B cell (primary cell): ENCODE measurements around the gene DEPDC1B. TPM values are rescaled to one million over a fixed set of nuclear protein-coding genes. Genes with fewer than 3 reads are reported as not detected.

ENCODE experiments used
- ATAC-seq: fragments of 200-7000 bp; cut with Tn5 transposase; one replicate; pipeline ENCODE4 v1.10.0; 2021; ENCODE audit warnings: low read depth, mild to moderate bottlenecking, moderate number of reproducible peaks, moderate library complexity
- CTCF ChIA-PET: fragments of 350-600 bp; sonication (Branson Sonifier 250); formaldehyde crosslinking; loops from one replicate; lab custom pipeline; 2021; ENCODE audit warnings: antibody characterized with exemption, inconsistent platforms; lab: Charles Lee
- POLR2A ChIA-PET: fragments of 350-600 bp; sonication (Branson Sonifier 250); formaldehyde crosslinking; loops from one replicate; lab custom pipeline; 2021; ENCODE audit warnings: antibody characterized with exemption; lab: Charles Lee
- DNase-seq: peaks from one replicate; pipeline ENCODE4 v3.0.0; 2013
- H2AFZ ChIP-seq: 2 replicates; pipeline ENCODE4 v1.6.1; 2012; ENCODE audit warnings: mild to moderate bottlenecking, low read depth, low read length; ENCODE audit not compliant: insufficient read depth, poor library complexity, severe bottlenecking
- H3K27ac ChIP-seq, 2 donors: 1 replicate in 1 of 2; 2 replicates in 1 of 2; pipeline ENCODE4 v1.5.1; 2012 to 2013; ENCODE audit warnings: low read length in 2 of 2, mild to moderate bottlenecking in 2 of 2, moderate library complexity in 1 of 2
- H3K27me3 ChIP-seq, 4 experiments: fragments of 200-600 bp in 1 of 4; sonication (generic) in 1 of 4; replicated peaks in 1 of 4; 1 replicate in 2 of 4; 2 replicates in 2 of 4; pipeline versions ENCODE4 v1.6.1 to v1.7.0; 2013 to 2016; ENCODE audit warnings: low read length in 3 of 4, mild to moderate bottlenecking in 2 of 4, mixed read lengths in 1 of 4, moderate library complexity in 1 of 4; ENCODE audit not compliant: insufficient read depth in 4 of 4, control insufficient read depth in 3 of 4; ENCODE audit errors: control extremely low read depth in 1 of 4
- H3K36me3 ChIP-seq, 2 experiments: replicated peaks in 1 of 2; 1 replicate in 1 of 2; 2 replicates in 1 of 2; pipeline versions ENCODE4 v1.6.1 to v1.7.1; 2013; ENCODE audit warnings: low read length in 1 of 2; ENCODE audit not compliant: insufficient read depth in 2 of 2, control insufficient read depth in 1 of 2; ENCODE audit errors: control extremely low read depth in 1 of 2, extremely low read depth in 1 of 2
- H3K4me1 ChIP-seq, 2 donors: fragments of 200-600 bp in 1 of 2; sonication (generic) in 1 of 2; 1 replicate in 1 of 2; 2 replicates in 1 of 2; pipeline versions ENCODE4 v1.5.1 to v1.6.1; 2013 to 2017; ENCODE audit warnings: low read length in 2 of 2; ENCODE audit not compliant: control insufficient read depth in 2 of 2, insufficient read depth in 2 of 2
- H3K4me2 ChIP-seq: replicated peaks from 2 replicates; pipeline ENCODE3; 2012; ENCODE audit warnings: mild to moderate bottlenecking, low read depth, low read length; ENCODE audit not compliant: poor library complexity, severe bottlenecking
- H3K4me3 ChIP-seq, 5 experiments: fragments of 200-600 bp in 1 of 5; sonication (generic) in 1 of 5; 1 replicate in 3 of 5; 2 replicates in 2 of 5; pipeline versions ENCODE4 v1.5.1 to v1.7.0; 2011 to 2016; ENCODE audit warnings: low read length in 4 of 5, mild to moderate bottlenecking in 4 of 5, low read depth in 2 of 5, control low read depth in 1 of 5, moderate library complexity in 1 of 5; ENCODE audit not compliant: insufficient read depth in 1 of 5; ENCODE audit errors: control extremely low read depth in 1 of 5, extremely low read depth in 1 of 5
- H3K79me2 ChIP-seq: fragments of 200-600 bp; sonication (generic); one replicate; pipeline ENCODE4 v1.6.0; 2016; ENCODE audit warnings: low read length; ENCODE audit not compliant: control insufficient read depth, insufficient read depth
- H3K9ac ChIP-seq: fragments of 200-600 bp; sonication (generic); 2 replicates; pipeline ENCODE4 v1.6.1; 2017; ENCODE audit warnings: mild to moderate bottlenecking, low read length, moderate library complexity
- H3K9me3 ChIP-seq, 3 donors: one replicate each; pipeline versions ENCODE4 v1.6.1 to v1.7.1; 2013; ENCODE audit warnings: low read length in 2 of 3; ENCODE audit not compliant: control insufficient read depth in 2 of 3, insufficient read depth in 1 of 3; ENCODE audit errors: control extremely low read depth in 1 of 3
- H4K20me1 ChIP-seq: 2 replicates; pipeline ENCODE4 v1.6.0; 2012; ENCODE audit warnings: mild to moderate bottlenecking, low read length; ENCODE audit not compliant: insufficient read depth, control insufficient read depth, poor library complexity, severe bottlenecking
- H3K27ac Mint-ChIP-seq: one replicate; pipeline ENCODE4 v1.8.0; 2021; ENCODE audit warnings: mixed read lengths
- H3K27me3 Mint-ChIP-seq: one replicate; pipeline ENCODE4 v1.8.0; 2021; ENCODE audit warnings: mixed read lengths
- H3K4me1 Mint-ChIP-seq: one replicate; pipeline ENCODE4 v1.8.0; 2021; ENCODE audit warnings: mixed read lengths
- H3K4me3 Mint-ChIP-seq: one replicate; pipeline ENCODE4 v1.8.0; 2021; ENCODE audit warnings: mixed read lengths
- H3K9me3 Mint-ChIP-seq: one replicate; pipeline ENCODE4 v1.8.0; 2022; ENCODE audit warnings: mixed read lengths; ENCODE audit not compliant: insufficient read depth
- EZH2 ChIP-seq: IDR thresholded peaks from 2 replicates; pipeline ENCODE4 v1.6.1; 2012; ENCODE audit warnings: borderline replicate concordance, low read depth, mild to moderate bottlenecking, moderate library complexity, low read length; ENCODE audit not compliant: insufficient read depth, poor library complexity, severe bottlenecking
- WGBS: methylation state at CpG from one replicate; pipeline ENCODE4 v1.1.5; 2013; ENCODE audit warnings: missing lambda C conversion rate; ENCODE audit not compliant: insufficient coverage; 5-methylcytosine and 5-hydroxymethylcytosine counted together
- intact Hi-C: fragments of 100-400 bp; cut with micrococcal nuclease; formaldehyde crosslinking; loops from one replicate; pipeline ENCODE4 v1.10.0; 2022
- polyA plus RNA-seq: library from polyadenylated mRNA; depleted of rRNA; stranded (reverse); fragments of >200 nt; gene quantifications from 2 replicates; pipeline ENCODE4 v1.2.3, GENCODE V29; 2012
- total RNA-seq, 2 donors: library from RNA; stranded (reverse); fragments of 120-200 nt in 1 of 2; gene quantifications; 1 replicate in 1 of 2; 2 replicates in 1 of 2; pipeline versions ENCODE4 v1.2.3 to v1.2.4, GENCODE V29; 2013 to 2022
- TF ChIP-seq, protein P1 (sequence below): fragments of 200-600 bp; IDR thresholded peaks from one replicate; pipeline ENCODE4 v1.8.0; 2022; ENCODE audit warnings: antibody characterized with exemption, mild to moderate bottlenecking

The DEPDC1B gene
- total and polyA plus RNA-seq, 2 donors (not counting 1 experiment from before 2014, with no cell fraction given): 0.04 to 0.25 TPM

DNA sequence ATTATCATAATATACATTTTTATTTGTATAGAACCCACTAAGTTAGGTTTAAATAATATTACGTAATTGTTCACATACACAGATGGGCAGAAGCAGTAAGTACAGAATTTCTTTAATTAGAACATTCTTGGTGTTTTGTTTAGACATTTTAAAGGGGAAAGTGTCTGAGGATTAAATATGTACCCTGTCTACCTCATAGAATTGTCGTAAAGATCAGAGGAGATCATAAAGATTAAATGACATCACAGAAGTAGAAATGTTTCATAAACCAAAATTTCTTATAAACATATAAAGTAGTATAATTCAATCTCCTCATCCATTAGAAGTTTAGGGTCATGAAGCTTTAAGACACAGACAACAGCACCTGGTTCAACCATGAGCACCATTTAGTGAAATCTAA, 20.1 kb downstream of the DEPDC1B start:
- H3K4me2 ChIP-seq: no peak overlapping the region

DNA sequence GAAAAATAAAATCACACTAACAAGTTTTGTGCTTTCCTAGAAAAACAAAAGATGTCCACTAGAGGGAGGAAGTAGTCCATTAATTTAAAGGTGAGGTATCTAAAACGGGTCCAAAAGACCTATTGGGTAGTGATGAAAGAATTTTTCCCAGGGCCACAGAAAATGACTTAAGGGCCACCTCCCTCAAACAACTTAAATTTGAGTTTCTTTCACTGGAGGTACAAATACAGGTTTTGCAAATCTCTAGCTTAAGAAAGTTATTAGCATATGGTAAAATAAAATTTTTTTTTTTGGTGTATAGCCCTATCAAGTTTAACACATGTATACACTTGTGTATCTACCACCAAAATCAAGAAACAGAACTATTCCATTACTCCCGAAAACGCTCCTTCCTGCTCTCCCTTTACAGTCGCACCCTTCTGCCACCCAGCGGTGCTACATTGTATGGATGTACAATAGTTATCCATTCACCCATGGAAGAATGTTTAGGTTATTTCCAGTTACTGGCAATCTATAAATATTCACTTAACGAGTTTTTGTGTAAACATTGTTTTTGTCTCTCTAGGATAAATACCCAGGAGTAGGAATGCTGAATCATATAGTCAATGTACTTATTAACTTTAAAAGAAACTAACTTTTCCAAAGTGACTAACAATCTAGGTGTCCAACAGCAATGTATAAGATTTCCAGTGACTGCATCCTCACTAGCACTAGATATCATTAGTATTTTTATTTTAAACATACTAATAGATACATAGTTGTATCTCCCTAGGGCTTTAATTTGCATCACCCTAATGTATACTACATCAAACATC, 21.9 kb downstream of the DEPDC1B start:
- intact Hi-C loops: no loop called here
- Mint-ChIP-seq H3K4me3 (no peak overlapping the region), H3K27me3 (no peaks in the 10 kb centered on the region), H3K4me1 (peaks cover 2% of the 10 kb centered on the region), H3K9me3 (no peaks in the 10 kb centered on the region), H3K27ac (no peak overlapping the region)
- ChIA-PET POLR2A (no interaction called here), CTCF (interaction anchor here (0.6 to 2.4 kb wide), 10 partner anchors 9 to 1257 kb away, joined by 3 to 13 read pairs (median 4); partner anchors contain the start of gene DEPDC1B)
- DNase-seq: peak; percentile 54
- no peaks in the 10 kb centered on the region for H3K36me3 ChIP-seq
- H3K4me2 ChIP-seq: peak overlapping the region; percentile 23
- H3K27ac ChIP-seq: no peak overlapping the region
- ATAC-seq: no peak
- H3K4me1 ChIP-seq: no peaks in the 10 kb centered on the region
- no peaks in the 10 kb centered on the region for H4K20me1 ChIP-seq
- H3K9ac ChIP-seq: no peak overlapping the region
- no peaks in the 10 kb centered on the region for H3K9me3 ChIP-seq
- TF ChIP-seq, protein P1, sequence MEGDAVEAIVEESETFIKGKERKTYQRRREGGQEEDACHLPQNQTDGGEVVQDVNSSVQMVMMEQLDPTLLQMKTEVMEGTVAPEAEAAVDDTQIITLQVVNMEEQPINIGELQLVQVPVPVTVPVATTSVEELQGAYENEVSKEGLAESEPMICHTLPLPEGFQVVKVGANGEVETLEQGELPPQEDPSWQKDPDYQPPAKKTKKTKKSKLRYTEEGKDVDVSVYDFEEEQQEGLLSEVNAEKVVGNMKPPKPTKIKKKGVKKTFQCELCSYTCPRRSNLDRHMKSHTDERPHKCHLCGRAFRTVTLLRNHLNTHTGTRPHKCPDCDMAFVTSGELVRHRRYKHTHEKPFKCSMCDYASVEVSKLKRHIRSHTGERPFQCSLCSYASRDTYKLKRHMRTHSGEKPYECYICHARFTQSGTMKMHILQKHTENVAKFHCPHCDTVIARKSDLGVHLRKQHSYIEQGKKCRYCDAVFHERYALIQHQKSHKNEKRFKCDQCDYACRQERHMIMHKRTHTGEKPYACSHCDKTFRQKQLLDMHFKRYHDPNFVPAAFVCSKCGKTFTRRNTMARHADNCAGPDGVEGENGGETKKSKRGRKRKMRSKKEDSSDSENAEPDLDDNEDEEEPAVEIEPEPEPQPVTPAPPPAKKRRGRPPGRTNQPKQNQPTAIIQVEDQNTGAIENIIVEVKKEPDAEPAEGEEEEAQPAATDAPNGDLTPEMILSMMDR: peak; percentile 73
- no peak for TF ChIP-seq EZH2
- peaks cover 5% of the 10 kb centered on the region for H3K79me2 ChIP-seq
- no CpG with 5 or more reads among the region's 6 CpGs for WGBS
- H3K4me3 ChIP-seq: no peak overlapping the region
- H2AFZ ChIP-seq: peak overlapping the region; percentile 55
- no peaks in the 10 kb centered on the region for H3K27me3 ChIP-seq

More for the DNA sequence above, 20.1 kb downstream of the DEPDC1B start:
- no peak for ATAC-seq
- no peak for DNase-seq
- Mint-ChIP-seq H3K27ac (no peak overlapping the region), H3K4me1 (peaks cover 4% of the 10 kb centered on the region), H3K27me3 (no peaks in the 10 kb centered on the region), H3K9me3 (no peaks in the 10 kb centered on the region), H3K4me3 (no peak overlapping the region)
- TF ChIP-seq EZH2: no peak
- TF ChIP-seq, protein P1: no peak
- POLR2A ChIA-PET: no interaction called here
- no peaks in the 10 kb centered on the region for H3K9me3 ChIP-seq
- H3K4me3 ChIP-seq: no peak overlapping the region
- H3K79me2 ChIP-seq: peaks cover 5% of the 10 kb centered on the region
- CTCF ChIA-PET: interaction anchor here (1.2 to 2.4 kb wide), 4 partner anchors 11 to 978 kb away, joined by 3 to 12 read pairs (median 4); no protein-coding TSS in a partner anchor
- no CpG with 5 or more reads among the region's 2 CpGs for WGBS
- H2AFZ ChIP-seq: no peak overlapping the region
- H3K27ac ChIP-seq: no peak overlapping the region
- no peaks in the 10 kb centered on the region for H3K27me3 ChIP-seq
- H3K36me3 ChIP-seq: no peaks in the 10 kb centered on the region
- H3K4me1 ChIP-seq: no peaks in the 10 kb centered on the region
- intact Hi-C loops: no loop called here
- H4K20me1 ChIP-seq: no peaks in the 10 kb centered on the region
- H3K9ac ChIP-seq: no peak overlapping the region
